ENCODE data around the gene SLC6A6. TPM values are rescaled to one million over a fixed set of nuclear protein-coding genes. Genes with fewer than 3 reads are reported as not detected.

The SLC6A6 gene
- total RNA-seq, 1 donor from 2014 or later = 129 TPM

GRCh38 chr3:14411988-14412387 lies 9.6 kb downstream of the SLC6A6 start:
- no peak for DNase-seq (ENCODE audit: low spot score)
- intact Hi-C loops (cut with DNase I) = no loop called here

- intact Hi-C loops (cut with DNase I) = no loop called here
- no peak for DNase-seq (ENCODE audit: low spot score)
Measured at GRCh38 chr3:14412831-14413380, 10.5 kb downstream of the SLC6A6 start.

GRCh38 chr3:14413381-14414071 lies 11.1 kb downstream of the SLC6A6 start:
- DNase-seq (ENCODE audit: low spot score) = no peak
- intact Hi-C loops (cut with DNase I) = no loop called here

GRCh38 chr3:14414846-14415464 lies 12.5 kb downstream of the SLC6A6 start:
- no peak for DNase-seq (ENCODE audit: low spot score)
- intact Hi-C loops (cut with DNase I) = no loop called here

GRCh38 chr3:14415501-14415900 lies 13.1 kb downstream of the SLC6A6 start:
- DNase-seq (ENCODE audit: low spot score) = no peak
- intact Hi-C loops (cut with DNase I) = no loop called here

GRCh38 chr3:14416453-14416852 lies 14.0 kb downstream of the SLC6A6 start:
- intact Hi-C loops (cut with DNase I) = no loop called here
- DNase-seq (ENCODE audit: low spot score) = no peak

- peak; percentile 92 for DNase-seq (ENCODE audit: low spot score)
- intact Hi-C loops (cut with DNase I) = no loop called here
Measured at GRCh38 chr3:14418296-14419250, 16.2 kb downstream of the SLC6A6 start.

- intact Hi-C loops (cut with DNase I) = no loop called here
- no peak for DNase-seq (ENCODE audit: low spot score)
Measured at GRCh38 chr3:14422016-14422963, 19.9 kb downstream of the SLC6A6 start.

- intact Hi-C loops (cut with DNase I) = no loop called here
- no peak for DNase-seq (ENCODE audit: low spot score)
Measured at GRCh38 chr3:14423197-14423743, 20.9 kb downstream of the SLC6A6 start.

GRCh38 chr3:14423963-14424362 lies 21.6 kb downstream of the SLC6A6 start:
- intact Hi-C loops (cut with DNase I) = no loop called here
- DNase-seq (ENCODE audit: low spot score) = no peak

GRCh38 chr3:14424711-14425580 lies 22.5 kb downstream of the SLC6A6 start:
- DNase-seq (ENCODE audit: low spot score) = no peak
- intact Hi-C loops (cut with DNase I) = no loop called here

- DNase-seq (ENCODE audit: low spot score) = peak; percentile 82
- intact Hi-C loops (cut with DNase I) = no loop called here
Measured at GRCh38 chr3:14425581-14426304, 23.3 kb downstream of the SLC6A6 start.

- no peak for DNase-seq (ENCODE audit: low spot score)
- intact Hi-C loops (cut with DNase I) = no loop called here
Measured at GRCh38 chr3:14426305-14426620, 23.9 kb downstream of the SLC6A6 start.

GRCh38 chr3:14428087-14429033 lies 26.0 kb downstream of the SLC6A6 start:
- DNase-seq (ENCODE audit: low spot score) = no peak
- intact Hi-C loops (cut with DNase I) = no loop called here

- no peak for DNase-seq (ENCODE audit: low spot score)
- intact Hi-C loops (cut with DNase I) = no loop called here
Measured at GRCh38 chr3:14429237-14429636, 26.8 kb downstream of the SLC6A6 start.

- no peak for DNase-seq (ENCODE audit: low spot score)
- intact Hi-C loops (cut with DNase I) = no loop called here
Measured at GRCh38 chr3:14429640-14430039, 27.2 kb downstream of the SLC6A6 start.
